ENCODE measurements around the gene TANK. TPM values are rescaled to one million over a fixed set of nuclear protein-coding genes. Genes with fewer than 3 reads are reported as not detected.
"Not testable (repeated sequence)": the region's sequence is repeated elsewhere in the genome, so short reads cannot be mapped to it uniquely, and the experiment has no call there.

The TANK gene
- polyA plus RNA-seq, 1 donor, result 71.7 TPM

GRCh38 chr2:161228511-161229240, 68.4 kb downstream of the TANK start:
- no peak for DNase-seq

GRCh38 chr2:161230959-161231358, 70.7 kb downstream of the TANK start:
- DNase-seq, result no peak

- DNase-seq, result no peak
Observed at GRCh38 chr2:161232571-161232970, 72.3 kb downstream of the TANK start.

GRCh38 chr2:161233858-161234431, 73.7 kb downstream of the TANK start:
- DNase-seq, result no peak

- DNase-seq, result no peak
Observed at GRCh38 chr2:161234627-161235026, 74.4 kb downstream of the TANK start.

- DNase-seq, result no peak
Observed at GRCh38 chr2:161237392-161238264, 77.4 kb downstream of the TANK start.

- DNase-seq, result no peak
Observed at GRCh38 chr2:161238265-161238559, 78.0 kb downstream of the TANK start.

- peak; percentile 56 for DNase-seq
Observed at GRCh38 chr2:161238560-161239325, 78.5 kb downstream of the TANK start.

- no peak for DNase-seq
Observed at GRCh38 chr2:161239326-161240109, 79.3 kb downstream of the TANK start.

GRCh38 chr2:161241894-161242293, 81.7 kb downstream of the TANK start:
- DNase-seq, result no peak

- DNase-seq, result no peak
Observed at GRCh38 chr2:161243312-161243711, 83.1 kb downstream of the TANK start.

- DNase-seq, result no peak
Observed at GRCh38 chr2:161243905-161244304, 83.7 kb downstream of the TANK start.

GRCh38 chr2:161244387-161245260, 84.4 kb downstream of the TANK start:
- DNase-seq, result not testable (repeated sequence)

- no peak for DNase-seq
Observed at GRCh38 chr2:161245261-161245553, 85.0 kb downstream of the TANK start.

GRCh38 chr2:161245671-161246070, 85.4 kb downstream of the TANK start:
- DNase-seq, result no peak

- no peak for DNase-seq
Observed at GRCh38 chr2:161246281-161246680, 86.1 kb downstream of the TANK start.

- peak; percentile 58 for DNase-seq
Observed at GRCh38 chr2:161250864-161251436, 90.7 kb downstream of the TANK start.

GRCh38 chr2:161257123-161257952, 97.1 kb downstream of the TANK start:
- no peak for DNase-seq

GRCh38 chr2:161265874-161266273, 105.6 kb downstream of the TANK start:
- no peak for DNase-seq

Measured in left kidney (tissue), 2 donors.